HG02885 (cell line): ENCODE measurements around the gene MUC6.
"Not testable (repeated sequence)": the region's sequence is repeated elsewhere in the genome, so short reads cannot be mapped to it uniquely, and the experiment has no call there.

Source experiments
- ATAC-seq: cut with Tn5 transposase; IDR thresholded peaks from one replicate; pipeline ENCODE4 v1.9.1; 2021; ENCODE audit warnings: mild to moderate bottlenecking; ENCODE audit not compliant: unreplicated experiment, poor library complexity

Gene MUC6

DNA sequence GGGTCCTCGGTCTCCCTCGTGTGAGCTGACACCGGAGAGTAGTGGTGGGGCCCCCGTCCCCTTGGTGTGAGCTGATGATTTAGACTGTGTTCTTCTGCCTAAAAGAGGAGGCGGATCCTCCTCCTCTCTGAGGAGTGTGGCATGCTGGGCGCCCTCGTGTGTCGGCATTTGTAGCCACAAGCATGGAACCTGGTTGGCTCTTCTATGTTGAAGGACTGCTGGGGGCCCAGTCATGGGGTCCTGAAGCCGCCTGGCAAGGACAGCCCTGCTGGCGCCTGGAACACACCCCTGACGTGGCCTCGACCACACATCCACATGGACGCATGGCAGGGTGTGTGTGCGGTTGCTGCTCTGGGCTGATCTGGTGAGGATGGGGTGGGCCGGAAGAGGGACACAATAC, 60.7 kb downstream of the MUC6 start:
- ATAC-seq = no peak

DNA sequence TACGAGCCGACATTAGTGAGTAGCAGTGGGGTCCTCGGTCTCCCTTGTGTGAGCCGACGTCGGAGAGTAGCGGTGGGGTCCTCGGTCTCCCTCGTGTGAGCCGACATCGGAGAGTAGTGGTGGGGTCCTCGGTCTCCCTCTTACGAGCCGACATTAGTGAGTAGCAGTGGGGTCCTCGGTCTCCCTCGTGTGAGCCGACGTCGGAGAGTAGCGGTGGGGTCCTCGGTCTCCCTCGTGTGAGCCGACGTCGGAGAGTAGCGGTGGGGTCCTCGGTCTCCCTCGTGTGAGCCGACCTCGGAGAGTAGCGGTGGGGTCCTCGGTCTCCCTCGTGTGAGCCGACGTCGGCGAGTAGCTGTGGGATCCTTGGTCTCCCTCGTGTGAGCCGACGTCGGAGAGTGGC, 61.1 kb downstream of the MUC6 start:
- ATAC-seq = not testable (repeated sequence)

DNA sequence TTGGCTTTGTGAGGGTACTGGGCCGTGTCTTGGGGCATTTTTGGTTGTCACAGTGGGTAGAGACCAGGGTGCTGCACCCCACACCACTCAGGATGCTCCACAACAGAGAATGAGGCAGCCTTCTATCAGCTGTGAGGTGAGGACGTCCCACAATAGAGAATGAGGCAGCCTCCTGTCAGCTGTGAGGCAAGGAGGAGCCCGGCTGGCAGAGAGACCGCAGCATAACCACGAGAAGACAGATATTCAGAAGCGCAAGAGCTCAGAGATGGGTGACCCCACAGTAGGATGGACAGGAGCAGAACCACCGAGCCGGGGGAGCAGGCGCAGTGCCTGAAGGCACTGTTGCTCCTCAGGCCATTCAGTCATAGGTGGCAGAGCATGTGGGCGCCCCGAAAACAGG, 63.3 kb downstream of the MUC6 start:
- ATAC-seq = no peak

DNA sequence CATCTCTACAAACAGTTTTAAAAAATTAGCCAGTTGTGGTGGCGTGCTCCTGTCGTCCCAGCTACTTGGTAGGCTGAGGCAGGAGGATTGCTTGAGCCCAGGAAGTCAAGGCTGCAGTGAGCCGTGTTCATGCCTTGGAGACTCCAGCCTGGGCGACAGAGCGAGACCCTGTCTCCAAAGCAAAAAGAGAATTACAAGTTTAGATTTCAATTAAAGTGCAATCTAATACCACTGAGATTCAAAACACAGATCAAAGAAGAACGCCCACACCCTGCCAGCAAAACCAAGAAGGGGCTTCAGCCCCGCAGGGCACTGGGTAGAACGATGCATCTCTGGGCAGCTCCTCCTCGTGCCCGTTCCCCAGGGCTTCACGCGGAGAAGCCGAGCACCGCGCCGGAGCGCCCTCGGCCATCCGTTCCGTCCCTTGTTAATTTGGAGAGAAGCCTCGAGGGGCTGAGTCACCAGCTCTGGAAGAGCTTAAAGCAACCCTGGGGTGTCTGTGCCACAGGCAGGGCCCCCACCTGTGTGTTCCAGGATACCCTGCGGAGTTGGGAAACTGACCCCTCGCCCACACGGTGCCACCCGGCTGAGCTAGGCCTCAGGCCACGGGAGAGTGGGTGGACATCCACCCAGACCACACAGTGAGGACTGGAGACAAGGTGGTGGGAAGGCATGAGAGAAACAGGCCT, 63.9 kb downstream of the MUC6 start:
- ATAC-seq = no peak

DNA sequence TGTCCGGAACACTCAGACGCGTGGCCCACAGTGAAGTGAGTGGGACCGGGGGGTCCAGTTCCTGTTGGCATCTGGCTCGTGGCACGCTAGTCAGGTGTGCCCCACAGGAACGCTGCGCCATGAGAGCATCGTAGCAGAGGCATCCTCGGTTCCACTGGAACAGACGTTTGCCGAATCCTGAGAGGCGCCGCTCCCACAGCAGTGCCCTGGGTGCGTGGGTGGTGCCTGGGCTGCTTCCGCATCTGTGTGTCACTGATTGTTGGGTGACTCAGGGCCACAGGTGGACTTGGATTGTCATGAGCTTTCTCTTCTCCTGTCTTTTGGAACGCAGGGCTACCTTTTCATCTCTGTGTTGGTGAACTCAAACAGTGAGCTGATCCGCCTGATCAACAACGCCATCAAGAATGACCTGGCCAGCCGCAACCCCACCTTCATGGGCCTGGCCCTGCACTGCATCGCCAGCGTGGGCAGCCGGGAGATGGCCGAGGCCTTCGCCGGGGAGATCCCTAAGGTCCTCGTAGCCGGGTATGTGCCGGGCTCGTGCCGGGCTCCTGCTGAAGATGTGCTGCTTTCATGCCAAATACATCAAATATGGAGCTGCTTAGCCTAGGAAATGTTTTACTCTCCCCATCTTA, 64.7 kb downstream of the MUC6 start:
- no peak for ATAC-seq

DNA sequence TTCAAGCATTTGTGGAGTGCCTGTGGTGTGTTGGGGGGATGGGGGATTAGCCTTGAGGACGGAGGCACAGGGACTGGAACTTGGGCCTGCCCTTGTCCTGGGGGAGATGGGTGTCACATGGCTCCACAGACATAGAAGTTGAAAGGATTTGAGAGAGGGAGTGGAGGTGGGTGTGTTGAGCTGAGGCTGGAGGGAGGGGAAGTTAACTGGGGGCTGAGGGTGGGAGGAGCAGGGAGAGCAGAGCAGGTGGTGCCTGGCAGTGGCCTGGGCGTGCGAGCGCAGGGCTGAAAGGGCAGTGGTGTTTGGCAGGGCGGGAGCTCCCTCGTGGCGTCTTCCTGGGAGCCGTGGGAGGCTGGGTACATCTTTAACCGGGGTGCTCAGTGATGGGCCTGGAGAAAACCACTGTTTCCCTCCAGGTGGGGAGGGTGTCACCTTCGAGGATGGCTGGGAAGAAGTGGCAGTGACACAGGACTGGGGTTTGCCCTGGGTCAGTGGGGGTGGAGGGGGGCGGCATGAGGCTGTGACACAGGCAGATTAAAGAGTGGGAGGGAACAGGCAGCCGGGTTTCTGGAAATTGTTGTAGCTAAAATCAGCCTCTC, 65.3 kb downstream of the MUC6 start:
- ATAC-seq = no peak

DNA sequence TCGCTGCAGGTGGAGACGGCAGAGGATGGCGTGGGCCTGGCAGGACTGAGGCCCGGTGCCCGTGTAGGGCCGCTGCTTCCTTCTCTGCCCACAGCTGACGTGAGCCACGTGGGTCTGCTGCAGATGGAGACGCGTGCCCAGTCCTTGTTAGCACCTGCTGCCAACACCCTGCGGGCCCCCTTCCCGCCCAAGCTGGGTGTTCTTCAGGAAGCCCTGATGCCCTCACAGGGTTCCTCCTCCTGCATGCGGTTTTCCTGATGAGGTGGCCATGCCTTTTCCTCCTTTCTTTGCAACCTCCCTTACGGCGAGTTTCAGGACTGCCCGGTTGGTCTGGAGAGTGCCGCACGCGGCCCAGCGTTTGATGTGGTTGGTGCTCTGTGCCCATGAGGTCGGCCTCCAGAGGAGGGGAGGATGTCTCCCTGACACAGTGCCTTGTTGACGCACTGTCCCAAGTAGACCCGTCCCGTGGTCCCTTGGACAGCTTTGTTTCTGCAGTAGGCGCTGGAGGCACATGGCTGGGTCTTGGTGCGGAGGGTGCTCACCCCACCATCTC, 66.1 kb downstream of the MUC6 start:
- ATAC-seq = no peak

DNA sequence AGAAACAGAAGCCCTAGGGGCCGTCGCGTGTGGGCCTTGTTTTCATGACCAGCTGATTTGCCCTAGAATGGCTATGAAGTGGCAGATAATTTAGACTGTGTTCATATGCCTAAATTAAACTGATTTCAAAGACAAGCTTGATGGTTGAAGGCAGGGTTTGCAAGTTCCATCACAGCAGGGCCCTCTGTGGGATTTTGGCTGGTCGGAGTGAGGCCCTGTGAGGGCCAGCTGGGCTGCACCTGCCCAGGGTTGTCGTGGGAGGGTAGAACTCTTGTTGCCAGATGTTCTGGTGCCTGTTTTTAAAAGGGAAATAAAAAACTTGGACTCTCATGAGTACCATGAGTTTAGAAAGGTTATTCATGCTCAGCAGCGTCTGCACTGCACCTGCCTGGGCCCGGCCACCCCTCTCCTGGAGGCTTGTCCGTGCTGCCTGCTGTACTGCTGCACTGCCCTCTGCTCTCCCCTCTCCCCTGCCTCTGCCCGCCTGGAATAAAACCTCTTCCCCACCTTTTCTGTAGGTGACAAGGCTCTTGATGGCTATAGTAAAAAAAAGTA, 66.8 kb downstream of the MUC6 start:
- ATAC-seq = no peak

DNA sequence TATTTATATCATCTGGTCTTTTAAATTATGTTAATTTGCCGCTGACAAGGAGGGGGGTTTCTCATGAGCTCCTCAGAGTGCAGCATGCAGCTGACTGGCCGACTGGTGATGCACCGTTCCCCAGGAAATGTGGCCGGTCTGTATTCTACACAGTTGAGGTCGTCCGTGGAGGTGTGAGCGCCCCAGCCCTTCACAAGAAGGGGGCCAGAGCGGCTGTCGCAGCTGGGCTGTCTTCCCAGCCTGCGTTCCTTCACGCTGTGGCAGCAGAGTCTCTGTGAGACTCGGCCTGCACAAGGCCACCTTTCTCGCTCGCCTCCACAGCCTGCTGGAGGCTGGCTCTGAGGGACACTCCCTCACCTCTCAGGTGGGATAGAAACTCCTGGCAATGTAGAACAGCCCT, 67.7 kb downstream of the MUC6 start:
- ATAC-seq = no peak

DNA sequence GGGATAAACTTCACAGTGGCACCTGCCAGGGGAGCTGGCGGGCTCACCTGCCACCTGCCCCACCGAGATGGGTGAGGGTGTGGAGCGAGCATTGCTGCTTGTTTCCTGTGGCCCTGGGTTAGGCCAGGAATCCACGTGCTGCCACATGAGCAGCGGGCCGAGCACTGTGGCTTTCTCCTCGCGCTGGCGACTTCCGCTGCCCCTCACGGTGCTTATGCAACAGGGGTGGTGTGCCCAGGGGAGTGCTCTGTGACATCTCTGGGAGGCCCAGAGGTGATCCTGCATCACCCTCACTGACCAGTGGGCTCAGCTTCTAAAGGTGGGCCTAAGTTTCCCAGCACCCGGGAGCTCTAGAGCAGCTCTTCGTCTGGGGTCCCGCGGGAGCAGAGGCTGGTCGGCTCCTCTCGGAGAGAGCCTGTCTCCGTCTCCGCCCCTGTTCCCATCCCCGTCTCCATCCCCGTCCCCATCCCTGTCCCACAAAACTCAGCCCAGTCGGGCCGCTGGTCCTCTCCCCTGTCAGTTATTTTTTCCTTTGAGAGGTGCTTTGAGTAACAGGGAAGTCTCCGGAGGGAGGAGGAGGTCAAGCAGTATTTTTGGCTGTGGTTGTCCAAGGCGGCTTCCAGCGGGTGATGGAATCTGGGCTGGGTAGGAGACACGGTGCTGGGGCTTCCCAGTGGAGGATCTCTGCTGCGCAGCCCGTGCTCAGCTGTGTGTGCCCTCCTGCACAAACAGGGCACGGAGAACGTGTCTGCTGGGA, 68.3 kb downstream of the MUC6 start:
- ATAC-seq = no peak

DNA sequence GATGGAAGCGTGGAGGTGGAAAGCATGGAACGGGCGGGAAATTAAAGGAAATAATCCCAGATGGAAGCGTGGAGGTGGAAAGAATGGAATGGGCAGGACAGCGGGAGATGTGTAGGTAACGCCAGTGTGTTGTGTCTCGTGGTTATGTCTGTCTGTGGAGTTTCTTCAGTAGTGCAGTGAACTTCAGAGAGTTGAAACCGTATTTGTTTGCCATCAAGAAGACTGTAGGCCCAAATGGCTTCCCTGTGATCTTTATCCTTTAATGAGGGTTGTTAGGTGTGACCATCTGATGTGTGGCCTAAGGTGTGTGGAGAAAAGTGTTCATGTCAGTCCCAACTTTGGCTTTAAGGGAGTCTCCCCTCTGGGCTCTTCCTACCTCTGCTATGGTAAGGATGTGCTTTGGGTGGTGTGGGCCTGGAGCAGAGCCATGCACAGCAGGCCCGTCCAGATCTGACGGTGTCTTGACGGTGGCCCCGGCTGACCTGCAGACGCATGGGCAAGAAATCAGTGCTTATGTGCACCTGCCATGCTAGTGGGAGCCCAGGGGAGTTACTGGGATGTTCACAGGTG, 71.2 kb downstream of the MUC6 start:
- ATAC-seq = no peak

DNA sequence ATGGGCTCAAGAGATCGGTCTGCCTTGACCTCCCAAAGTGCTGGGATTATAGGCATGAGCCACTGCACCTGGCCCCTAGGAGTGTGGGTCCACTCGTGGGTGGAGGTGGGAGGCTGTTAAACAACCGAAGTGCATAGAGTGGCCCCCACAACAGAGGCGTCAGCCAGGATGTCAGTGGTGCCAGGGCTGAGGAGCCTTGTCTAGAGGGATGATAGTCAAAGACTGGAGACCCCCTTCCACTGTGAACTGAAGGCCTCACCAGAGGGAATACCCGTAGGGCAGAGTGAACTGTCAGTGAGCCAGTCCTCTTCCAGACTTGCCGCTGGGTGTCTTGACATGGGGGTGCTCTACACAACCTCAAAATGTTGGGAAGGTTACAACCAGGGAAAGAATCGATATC, 72.7 kb downstream of the MUC6 start:
- ATAC-seq = no peak
